ENCODE results near the gene CCDC142. TPM values are rescaled to one million over a fixed set of nuclear protein-coding genes. Genes with fewer than 3 reads are reported as not detected.

The CCDC142 gene
- total and polyA plus RNA-seq, 10 of the 15 experiments (the other 5 are each of a cell fraction or from before 2014, with no cell fraction given) = 0.93 to 16.9 (median 9.0) TPM

GRCh38 chr2:74436848-74437695 lies 45.7 kb downstream of the CCDC142 start:
- ATAC-seq = no peak
- SMC1A ChIA-PET (ENCODE audit: uncharacterized antibody, unreplicated experiment) = interaction anchor here (1.0 to 1.4 kb wide), 2 partner anchors 10 to 21 kb away, joined by 3 to 4 read pairs; partner anchors contain the start of gene WBP1
- Histone ChIP-seq H3K9me3 (replicated peaks; ENCODE audit: control insufficient read depth, insufficient read depth, low read length) (no peaks in the 10 kb centered on the region), H4K20me1 (ENCODE audit: control insufficient read depth, insufficient read depth) (no peaks in the 10 kb centered on the region), H3K79me2 (ENCODE audit: control insufficient read depth, insufficient read depth, low read length) (no peaks in the 10 kb centered on the region; the same call in 1 of the 2 replicates), H3K27ac (ENCODE audit: control insufficient read depth, insufficient read depth) (0 out of 2 replicates have a peak overlapping the region, but pooled peaks have one; percentile 1), H3K9ac (ENCODE audit: control insufficient read depth, insufficient read depth, low read length) (no peak overlapping the region), H2AFZ (ENCODE audit: control insufficient read depth, low read depth, low read length) (peak overlapping the region; percentile 24), H3K36me3 (ENCODE audit: control insufficient read depth in 2 of 2, insufficient read depth in 2 of 2, low read length in 1 of 2) (no peaks in the 10 kb centered on the region), H3K4me3 (peak overlapping the region; percentile 9; the same call in 1 of the 2 replicates), H3K4me1 (ENCODE audit: control insufficient read depth, insufficient read depth, low read length) (peaks cover 23% of the 10 kb centered on the region), H3K27me3 (replicated peaks in 1 of 2; ENCODE audit: control insufficient read depth in 2 of 2, insufficient read depth in 2 of 2, low read length in 1 of 2) (peaks cover 2 to 5% of the 10 kb centered on the region in 2 experiments; a peak in 3 of 4 replicates), H3K4me2 (ENCODE audit: control insufficient read depth, insufficient read depth) (peak overlapping the region; percentile 10)
- intact Hi-C loops (cut with micrococcal nuclease; ENCODE audit: unreplicated experiment) = no loop called here
- RAD21 ChIA-PET (ENCODE audit: unreplicated experiment) = interaction anchor here (0.6 kb wide), 1 partner anchor 15 kb away, joined by 3 read pairs; no protein-coding TSS in a partner anchor
- WGBS (ENCODE audit: insufficient coverage, insufficient replicate concordance, low lambda C conversion rate, missing lambda C conversion rate) = 34% methylated on average over 6 of the region's 6 CpGs
- DNase-seq (ENCODE audit: low read depth, low spot score) = no peak
- CTCF ChIA-PET = no interaction called here
- in situ Hi-C loops (cut with MboI) = no loop called here
- POLR2A ChIA-PET = no interaction called here
- no TSS peak for BruUV-seq (replicated peaks)
- peak; percentile 57 for FAIRE-seq
- TF ChIP-seq SIX5 (IDR thresholded peaks at IDR 0.05; ENCODE audit: low read depth, low read length, severe bottlenecking) (no peak), HDAC2 (IDR thresholded peaks at IDR 0.05) (no peak), IKZF2 (IDR thresholded peaks at IDR 0.05) (peak; percentile 47 to 48; a peak in 2 of 4 replicates), ZBTB11 (CRISPR knock-in tag; IDR thresholded peaks at IDR 0.05) (no peak), CUX1 (IDR thresholded peaks at IDR 0.05; ENCODE audit: insufficient replicate concordance, low read depth, low read length) (no peak), ZNF384 (IDR thresholded peaks at IDR 0.05; ENCODE audit: borderline replicate concordance, low read depth, low read length) (no peak), EED (IDR thresholded peaks at IDR 0.05; ENCODE audit: low read depth) (peak; percentile 22; the same call in 1 of the 2 replicates), BHLHE40 (IDR thresholded peaks at IDR 0.05; ENCODE audit: borderline replicate concordance in 1 of 2, low read depth in 2 of 2, low read length in 1 of 2) (no peak), CHD1 (IDR thresholded peaks at IDR 0.05; ENCODE audit: low read depth, low read length) (no peak), EZH2 (IDR thresholded peaks at IDR 0.05; ENCODE audit: borderline replicate concordance, control insufficient read depth, low read depth, low read length) (no peak), ZNF24 (IDR thresholded peaks at IDR 0.05) (no peak), PKNOX1 (IDR thresholded peaks at IDR 0.05) (no peak), RB1 (IDR thresholded peaks at IDR 0.05; ENCODE audit: borderline replicate concordance) (no peak)

All from GM12878 (cell line).